ENCODE measurements around the gene APOBEC3G. TPM values are rescaled to one million over a fixed set of nuclear protein-coding genes. Genes with fewer than 3 reads are reported as not detected.

APOBEC3G gene
- total RNA-seq, 1 donor: 31.3 TPM

- no peak overlapping the region for H3K4me3 ChIP-seq (ENCODE audit: low read length)
- peaks cover 60% of the 10 kb centered on the region for H3K4me1 ChIP-seq (ENCODE audit: insufficient read depth, low read length)
- H3K27me3 ChIP-seq (ENCODE audit: insufficient read depth, low read length): no peaks in the 10 kb centered on the region
- no peaks in the 10 kb centered on the region for H3K9me3 ChIP-seq (ENCODE audit: low read depth, low read length)
These were observed 3.1 kb downstream of the APOBEC3G start for GRCh38 chr22:39080052-39080762.

GRCh38 chr22:39081016-39081415 lies 3.9 kb downstream of the APOBEC3G start:
- Histone ChIP-seq H3K4me1 (ENCODE audit: insufficient read depth, low read length) (peaks cover 58% of the 10 kb centered on the region), H3K4me3 (ENCODE audit: low read length) (no peak overlapping the region), H3K9me3 (ENCODE audit: low read depth, low read length) (no peaks in the 10 kb centered on the region)

GRCh38 chr22:39081598-39081997 lies 4.5 kb downstream of the APOBEC3G start:
- peaks cover 53% of the 10 kb centered on the region for H3K4me1 ChIP-seq (ENCODE audit: insufficient read depth, low read length)
- H3K9me3 ChIP-seq (ENCODE audit: low read depth, low read length): no peaks in the 10 kb centered on the region
- H3K4me3 ChIP-seq (ENCODE audit: low read length): no peak overlapping the region
- H3K27me3 ChIP-seq (ENCODE audit: insufficient read depth, low read length): no peaks in the 10 kb centered on the region

More at GRCh38 chr22:39081016-39081415, 3.9 kb downstream of the APOBEC3G start:
- no peaks in the 10 kb centered on the region for H3K27me3 ChIP-seq (ENCODE audit: insufficient read depth, low read length)

- Histone ChIP-seq H3K9me3 (ENCODE audit: low read depth, low read length) (no peaks in the 10 kb centered on the region), H3K4me1 (ENCODE audit: insufficient read depth, low read length) (peaks cover 50% of the 10 kb centered on the region), H3K4me3 (ENCODE audit: low read length) (no peak overlapping the region), H3K27me3 (ENCODE audit: insufficient read depth, low read length) (no peaks in the 10 kb centered on the region)
These were observed 6.4 kb downstream of the APOBEC3G start for GRCh38 chr22:39083212-39084165.

GRCh38 chr22:39084666-39085065 lies 7.6 kb downstream of the APOBEC3G start:
- Histone ChIP-seq H3K4me3 (ENCODE audit: low read length) (no peak overlapping the region), H3K4me1 (ENCODE audit: insufficient read depth, low read length) (peaks cover 55% of the 10 kb centered on the region), H3K27me3 (ENCODE audit: insufficient read depth, low read length) (no peaks in the 10 kb centered on the region), H3K9me3 (ENCODE audit: low read depth, low read length) (no peaks in the 10 kb centered on the region)

- H3K4me1 ChIP-seq (ENCODE audit: insufficient read depth, low read length): peaks cover 55% of the 10 kb centered on the region
- no peak overlapping the region for H3K4me3 ChIP-seq (ENCODE audit: low read length)
- no peaks in the 10 kb centered on the region for H3K27me3 ChIP-seq (ENCODE audit: insufficient read depth, low read length)
- no peaks in the 10 kb centered on the region for H3K9me3 ChIP-seq (ENCODE audit: low read depth, low read length)
These were observed 10.0 kb downstream of the APOBEC3G start for GRCh38 chr22:39087098-39087497.

GRCh38 chr22:39087881-39088684 lies 11.0 kb downstream of the APOBEC3G start:
- no peaks in the 10 kb centered on the region for H3K27me3 ChIP-seq (ENCODE audit: insufficient read depth, low read length)

GRCh38 chr22:39088685-39089032 lies 11.6 kb downstream of the APOBEC3G start:
- Histone ChIP-seq H3K4me1 (ENCODE audit: insufficient read depth, low read length) (peaks cover 60% of the 10 kb centered on the region), H3K27me3 (ENCODE audit: insufficient read depth, low read length) (no peaks in the 10 kb centered on the region), H3K9me3 (ENCODE audit: low read depth, low read length) (no peaks in the 10 kb centered on the region), H3K4me3 (ENCODE audit: low read length) (no peak overlapping the region)

More at GRCh38 chr22:39087881-39088684, 11.0 kb downstream of the APOBEC3G start:
- no peak overlapping the region for H3K4me3 ChIP-seq (ENCODE audit: low read length)
- H3K4me1 ChIP-seq (ENCODE audit: insufficient read depth, low read length): peaks cover 57% of the 10 kb centered on the region
- no peaks in the 10 kb centered on the region for H3K9me3 ChIP-seq (ENCODE audit: low read depth, low read length)

- Histone ChIP-seq H3K27me3 (ENCODE audit: insufficient read depth, low read length) (no peaks in the 10 kb centered on the region), H3K4me3 (ENCODE audit: low read length) (no peak overlapping the region), H3K4me1 (ENCODE audit: insufficient read depth, low read length) (peaks cover 72% of the 10 kb centered on the region), H3K9me3 (ENCODE audit: low read depth, low read length) (no peaks in the 10 kb centered on the region)
These were observed 12.9 kb downstream of the APOBEC3G start for GRCh38 chr22:39089928-39090327.

- no peak overlapping the region for H3K4me3 ChIP-seq (ENCODE audit: low read length)
- H3K9me3 ChIP-seq (ENCODE audit: low read depth, low read length): no peaks in the 10 kb centered on the region
- no peaks in the 10 kb centered on the region for H3K27me3 ChIP-seq (ENCODE audit: insufficient read depth, low read length)
- H3K4me1 ChIP-seq (ENCODE audit: insufficient read depth, low read length): peaks cover 79% of the 10 kb centered on the region
These were observed 13.5 kb downstream of the APOBEC3G start for GRCh38 chr22:39090426-39091064.

- Histone ChIP-seq H3K27me3 (ENCODE audit: insufficient read depth, low read length) (no peaks in the 10 kb centered on the region), H3K4me3 (ENCODE audit: low read length) (no peak overlapping the region), H3K9me3 (ENCODE audit: low read depth, low read length) (no peaks in the 10 kb centered on the region), H3K4me1 (ENCODE audit: insufficient read depth, low read length) (peaks cover 87% of the 10 kb centered on the region)
These were observed 14.3 kb downstream of the APOBEC3G start for GRCh38 chr22:39091126-39092081.

GRCh38 chr22:39092111-39092862 lies 15.2 kb downstream of the APOBEC3G start:
- H3K9me3 ChIP-seq (ENCODE audit: low read depth, low read length): no peaks in the 10 kb centered on the region
- H3K4me3 ChIP-seq (ENCODE audit: low read length): no peak overlapping the region
- no peaks in the 10 kb centered on the region for H3K27me3 ChIP-seq (ENCODE audit: insufficient read depth, low read length)
- peaks cover 96% of the 10 kb centered on the region for H3K4me1 ChIP-seq (ENCODE audit: insufficient read depth, low read length)
